ENCODE measurements around the gene POGZ.
A peak's percentile ranks its signal among the peaks of the same experiment; 100 is the strongest.
"Not testable (repeated sequence)": the region's sequence is repeated elsewhere in the genome, so short reads cannot be mapped to it uniquely, and the experiment has no call there.

Gene POGZ

GRCh38 chr1:151411884-151412283, 47.4 kb downstream of the POGZ start:
- no peak for DNase-seq (ENCODE audit: low read depth)

DNA sequence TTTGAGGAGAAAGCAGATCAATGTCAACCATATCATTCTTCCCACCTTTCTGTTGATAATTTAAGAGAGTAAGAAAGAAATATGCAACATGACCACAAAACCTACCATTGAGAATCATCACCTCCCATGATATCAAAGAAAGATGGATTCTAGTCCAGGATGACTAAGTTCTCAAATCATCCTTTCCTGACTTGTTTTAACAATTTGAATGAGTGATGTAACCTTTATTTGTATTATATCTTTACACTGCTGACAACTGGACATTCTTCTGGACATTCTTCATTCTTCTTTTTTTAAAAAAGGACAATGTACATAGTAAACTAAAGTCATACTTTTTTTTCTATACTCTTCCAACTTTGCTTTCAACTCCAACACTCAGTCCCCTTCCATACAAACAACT, 50.4 kb downstream of the POGZ start:
- no peak for DNase-seq (ENCODE audit: low read depth)

DNA sequence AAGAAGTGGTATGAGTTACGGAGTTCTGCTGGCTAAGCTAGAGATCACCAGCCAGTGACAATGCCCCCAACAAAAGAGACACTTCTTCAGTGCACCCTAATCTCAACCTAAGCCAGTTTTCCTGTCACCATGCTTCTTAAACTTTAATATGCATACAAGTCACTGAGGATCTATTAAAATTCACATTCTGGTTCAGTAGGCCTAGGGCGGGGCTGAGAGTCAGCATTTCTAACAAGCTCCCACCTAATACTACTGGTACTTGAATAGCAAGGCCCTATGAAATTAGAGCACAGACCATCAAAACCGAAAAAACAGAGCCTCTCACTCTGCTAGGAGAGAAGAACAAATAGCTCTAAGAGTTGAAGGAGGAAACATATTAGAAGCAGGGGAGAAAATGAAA, 52.0 kb downstream of the POGZ start:
- DNase-seq (ENCODE audit: low read depth): no peak

GRCh38 chr1:151406176-151406575, 53.1 kb downstream of the POGZ start:
- no peak for DNase-seq (ENCODE audit: low read depth)

- no peak for DNase-seq (ENCODE audit: low read depth)
These were observed 53.9 kb downstream of the POGZ start for GRCh38 chr1:151405187-151405951.

DNA sequence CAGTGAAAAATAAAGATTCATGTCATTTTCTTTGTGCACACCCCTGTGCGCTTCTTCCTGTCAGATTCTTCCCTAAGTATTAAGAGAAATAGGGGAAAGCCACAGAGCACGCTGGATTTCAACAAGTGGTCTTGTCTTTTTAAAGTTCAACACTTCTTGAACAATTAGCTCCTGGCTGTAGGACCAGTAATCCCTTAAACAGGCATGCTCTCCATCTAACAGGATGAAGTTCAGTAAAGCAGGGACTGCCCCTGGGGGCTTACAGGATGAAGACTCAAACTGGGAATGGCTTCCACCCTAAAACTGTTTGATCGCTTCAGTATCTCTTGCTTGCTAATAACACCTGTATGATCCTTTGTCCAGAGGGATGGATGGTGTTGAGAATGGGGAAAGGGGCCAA, 55.7 kb downstream of the POGZ start:
- no peak for DNase-seq (ENCODE audit: low read depth)

DNA sequence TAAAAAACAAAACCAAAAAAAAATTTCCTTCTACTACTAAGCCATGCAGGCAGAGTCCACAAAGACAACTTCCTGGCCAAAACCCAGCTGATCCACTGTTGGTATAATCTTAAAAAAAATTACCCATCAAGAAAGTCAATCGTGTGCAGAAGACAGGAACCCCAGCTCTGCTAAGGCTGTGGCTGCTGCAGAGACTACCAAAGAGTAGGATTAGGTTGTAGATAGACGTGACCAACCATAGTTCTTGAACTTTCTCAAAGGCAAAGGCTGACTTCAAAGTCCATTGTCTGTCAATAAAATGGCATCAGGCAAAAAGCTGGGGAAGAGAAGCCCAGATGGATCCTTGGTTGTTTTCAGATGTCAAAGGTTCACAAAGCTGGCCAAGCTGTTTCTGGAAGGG, 56.5 kb downstream of the POGZ start:
- DNase-seq (ENCODE audit: low read depth): no peak

GRCh38 chr1:151401860-151402259, 57.4 kb downstream of the POGZ start:
- no peak for DNase-seq (ENCODE audit: low read depth)

GRCh38 chr1:151401125-151401788, 58.0 kb downstream of the POGZ start:
- no peak for DNase-seq (ENCODE audit: low read depth)

DNA sequence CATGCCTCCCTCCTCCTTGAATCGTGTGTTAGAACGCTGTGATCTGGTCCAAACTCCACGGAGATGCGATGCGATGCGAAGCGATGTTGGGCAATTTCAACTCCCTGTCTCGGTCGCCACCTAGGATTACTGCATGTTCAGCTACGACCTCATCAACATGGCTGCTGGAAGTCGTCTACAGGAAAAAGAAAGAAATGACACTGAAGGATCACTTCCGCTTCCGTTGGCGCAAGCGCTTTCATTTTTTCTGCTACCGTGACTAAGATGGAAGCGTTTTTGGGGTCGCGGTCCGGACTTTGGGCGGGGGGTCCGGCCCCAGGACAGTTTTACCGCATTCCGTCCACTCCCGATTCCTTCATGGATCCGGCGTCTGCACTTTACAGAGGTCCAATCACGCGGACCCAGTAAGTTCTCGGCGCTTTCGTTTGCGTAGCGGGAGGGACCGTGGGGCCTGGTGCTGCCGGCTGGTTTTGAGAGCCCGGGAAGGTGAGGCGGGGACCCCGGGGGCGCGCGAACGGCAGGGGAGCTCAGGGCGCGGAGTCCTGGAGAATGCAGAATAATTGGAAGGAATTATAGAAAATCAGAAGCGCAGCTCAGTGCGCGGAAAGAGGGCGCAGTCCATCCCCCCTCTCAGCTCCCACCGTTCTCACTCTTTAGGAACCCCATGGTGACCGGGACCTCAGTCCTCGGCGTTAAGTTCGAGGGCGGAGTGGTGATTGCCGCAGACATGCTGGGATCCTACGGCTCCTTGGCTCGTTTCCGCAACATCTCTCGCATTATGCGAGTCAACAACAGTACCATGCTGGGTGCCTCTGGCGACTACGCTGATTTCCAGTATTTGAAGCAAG, 59.7 kb downstream of the POGZ start, which contains the start of gene PSMB4:
Gene PSMB4, plus strand, starts transcription at position 250 of the 848 bp plus-strand sequence. Its CDS starts 15 bp downstream, at position 265.
- DNase-seq (ENCODE audit: low read depth): peak; percentile 77

DNA sequence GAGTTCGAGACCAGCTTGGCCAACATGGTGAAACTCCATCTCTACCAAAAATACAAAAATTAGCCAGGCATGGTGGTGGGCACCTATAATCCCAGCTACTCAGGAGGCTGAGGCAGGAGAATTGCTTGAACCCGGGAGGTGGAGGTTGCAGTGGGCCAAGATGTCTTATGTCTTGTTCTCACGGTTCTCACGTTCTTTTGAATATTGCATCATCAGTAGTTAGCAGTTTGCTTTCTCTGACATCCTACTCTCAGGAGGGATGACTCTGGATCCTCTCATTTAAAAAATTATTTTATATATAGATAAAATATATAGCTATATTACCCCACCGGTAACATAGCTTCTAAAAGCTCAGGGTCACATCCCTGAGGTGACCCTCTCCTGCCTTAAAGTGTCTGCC, 63.0 kb downstream of the POGZ start:
- not testable (repeated sequence) for DNase-seq (ENCODE audit: low read depth)

DNA sequence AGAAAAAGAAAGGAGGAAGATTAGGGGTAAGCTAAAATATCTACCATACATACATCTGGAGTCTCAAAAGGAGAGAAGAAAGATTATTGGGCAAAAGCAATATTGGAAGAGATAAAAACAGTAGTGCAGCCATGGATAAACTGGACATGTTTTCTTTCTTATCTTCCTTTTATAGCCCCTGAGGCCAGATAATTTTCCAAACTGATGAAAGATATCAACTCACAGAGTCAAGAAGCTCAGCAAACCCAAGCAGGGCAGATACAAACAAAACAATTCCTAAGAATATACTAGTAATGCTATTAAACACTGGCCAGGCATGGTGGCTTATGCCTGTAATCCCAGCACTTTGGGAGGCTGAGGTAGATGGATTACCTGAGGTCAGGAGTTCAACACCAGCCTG, 65.7 kb downstream of the POGZ start:
- DNase-seq (ENCODE audit: low read depth): no peak

DNA sequence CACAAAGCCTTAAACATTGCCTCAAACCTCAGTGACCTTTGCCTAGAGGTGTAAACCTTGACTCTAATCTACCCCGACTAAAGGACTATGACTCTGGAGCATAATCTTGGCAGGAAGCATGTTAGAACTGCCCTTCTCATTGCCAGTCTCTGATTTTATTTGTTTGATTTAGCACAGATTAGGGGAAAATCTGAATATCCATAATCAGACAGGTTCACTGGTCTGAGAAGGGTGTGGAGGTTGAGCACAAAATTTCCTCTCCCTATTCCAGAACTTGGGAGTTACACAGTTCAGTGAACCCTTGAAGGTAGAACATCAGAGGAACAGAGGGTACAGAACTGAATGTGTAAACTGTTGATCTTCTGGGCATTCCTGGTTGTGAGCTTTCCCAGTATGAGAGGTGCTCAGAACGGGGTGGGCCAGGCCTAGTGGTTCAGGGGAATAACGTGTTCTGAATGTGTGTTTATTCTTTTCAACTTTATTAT, 68.2 kb downstream of the POGZ start:
- DNase-seq (ENCODE audit: low read depth): no peak

DNA sequence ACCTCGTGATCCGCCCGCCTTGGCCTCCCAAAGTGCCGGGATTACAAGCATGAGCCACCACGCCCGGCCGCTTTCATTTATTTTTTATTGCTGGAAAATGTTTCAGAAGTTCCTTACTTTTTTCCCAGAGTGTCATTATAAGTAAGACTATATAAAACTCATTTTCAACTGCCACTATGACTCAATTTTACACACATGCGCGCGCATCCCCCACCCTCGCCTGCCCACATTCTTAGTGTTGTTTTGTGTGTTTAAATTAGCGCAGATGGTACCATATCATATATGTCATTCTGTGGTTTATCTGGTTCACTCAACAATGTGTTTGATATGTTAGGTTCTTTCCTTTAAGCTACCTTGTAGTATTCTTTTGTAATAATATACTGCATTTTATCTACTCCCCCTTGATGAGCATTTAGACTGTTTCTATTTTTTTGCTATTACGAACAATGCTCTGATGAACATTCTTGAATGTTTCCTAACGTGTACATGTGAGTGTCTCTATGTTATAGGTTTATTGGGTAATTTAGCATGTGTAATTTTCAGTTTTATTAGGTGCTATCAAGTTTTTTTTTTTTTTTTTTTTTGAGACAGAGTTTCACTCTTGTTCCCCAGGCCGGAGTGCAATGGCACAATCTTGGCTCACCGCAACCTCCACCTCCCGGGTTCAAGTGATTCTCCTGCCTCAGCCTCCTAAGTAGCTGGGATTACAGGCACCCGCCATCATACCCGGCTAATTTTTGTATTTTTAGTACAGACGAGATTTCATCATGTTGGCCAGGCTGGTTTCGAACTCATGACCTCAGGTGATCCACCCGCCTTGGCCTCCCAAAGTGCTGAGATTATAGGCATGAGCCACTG, 68.8 kb downstream of the POGZ start:
- DNase-seq (ENCODE audit: low read depth): not testable (repeated sequence)

GRCh38 chr1:151386002-151386401, 73.3 kb downstream of the POGZ start:
- no peak for DNase-seq (ENCODE audit: low read depth)

GRCh38 chr1:151384584-151384983, 74.7 kb downstream of the POGZ start:
- DNase-seq (ENCODE audit: low read depth): no peak

GRCh38 chr1:151377150-151377884, 82.0 kb downstream of the POGZ start:
- DNase-seq (ENCODE audit: low read depth): no peak

GRCh38 chr1:151373196-151373595, 86.1 kb downstream of the POGZ start:
- DNase-seq (ENCODE audit: low read depth): no peak

DNA sequence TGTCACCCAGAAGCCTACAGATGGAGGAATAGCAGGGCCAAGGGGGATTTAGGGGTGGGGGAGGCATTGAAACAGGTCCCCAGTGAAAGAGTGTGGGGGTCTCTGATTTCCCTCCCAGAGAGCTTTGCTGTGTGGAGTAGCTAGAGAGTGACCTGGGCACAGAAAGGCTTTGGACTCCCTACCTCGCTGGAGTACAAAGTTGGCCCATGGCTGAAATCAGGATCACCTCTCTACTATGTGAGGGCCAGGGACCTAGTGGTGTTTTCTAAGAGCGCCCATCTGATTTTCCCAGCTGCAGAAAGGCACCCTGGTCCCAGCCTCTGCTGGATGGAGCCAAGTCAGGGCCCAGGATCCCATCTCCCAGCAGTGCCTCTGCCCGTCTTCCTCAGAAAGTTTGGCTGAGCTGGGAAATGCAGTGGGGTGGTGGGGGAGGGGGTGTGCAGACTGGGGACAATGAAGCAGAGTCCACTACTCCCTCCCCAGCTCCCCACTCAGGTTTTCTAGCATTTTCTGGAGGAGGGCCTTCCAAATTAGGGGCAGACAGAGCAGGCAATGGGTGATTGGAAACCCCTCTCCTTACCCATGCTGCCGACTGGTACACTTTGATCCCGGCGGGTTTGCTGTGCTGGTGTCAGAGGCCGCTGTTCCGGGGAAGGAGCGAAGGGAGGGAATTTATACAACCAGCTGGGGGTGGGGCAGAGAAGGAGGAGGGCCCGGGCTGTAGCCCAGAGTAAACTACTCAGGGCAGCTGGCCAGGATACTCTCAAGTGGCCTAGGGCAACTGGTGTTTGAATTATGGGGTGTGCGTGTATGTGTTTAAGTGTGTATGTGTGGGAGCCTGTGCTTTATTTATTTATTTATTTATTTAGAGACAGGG, 87.0 kb downstream of the POGZ start, which contains the start of gene SELENBP1:
Gene SELENBP1, minus strand, starts transcription at position 648 of the 877 bp plus-strand sequence. Its CDS starts 64 bp downstream, at position 584.
- no peak for DNase-seq (ENCODE audit: low read depth)

All from T-helper 22 cell (primary cell).